GM18517 (cell line): ENCODE data around the gene PCCA.
"Not testable (repeated sequence)": the region's sequence is repeated elsewhere in the genome, so short reads cannot be mapped to it uniquely, and the experiment has no call there.

Experiments
- ATAC-seq: cut with Tn5 transposase; IDR thresholded peaks from one replicate; pipeline ENCODE4 v1.9.1; 2021; ENCODE audit warnings: mild to moderate bottlenecking, moderate library complexity; ENCODE audit not compliant: unreplicated experiment

PCCA gene

DNA sequence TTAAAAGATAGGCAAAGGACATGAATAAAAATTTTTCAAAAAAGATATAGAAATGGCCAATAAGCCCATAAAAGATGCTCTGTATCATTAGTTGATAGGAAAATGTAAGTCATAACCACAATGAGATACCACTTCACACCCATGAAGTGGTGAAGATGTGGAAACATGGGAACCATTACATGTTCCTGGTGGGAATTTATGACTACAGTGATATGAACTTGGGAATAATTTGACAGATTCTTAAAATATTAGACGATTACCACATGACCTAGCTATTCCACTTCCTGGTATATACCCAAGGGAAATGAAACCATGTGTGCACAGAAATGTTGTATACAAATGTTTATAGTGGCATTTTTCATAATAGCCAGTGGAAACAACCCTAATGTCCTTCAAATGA is 267.5 kb downstream of the PCCA start:
- no peak for ATAC-seq

GRCh38 chr13:100356889-100357288 is 268.0 kb downstream of the PCCA start:
- no peak for ATAC-seq

GRCh38 chr13:100357764-100358163 is 268.9 kb downstream of the PCCA start:
- no peak for ATAC-seq

DNA sequence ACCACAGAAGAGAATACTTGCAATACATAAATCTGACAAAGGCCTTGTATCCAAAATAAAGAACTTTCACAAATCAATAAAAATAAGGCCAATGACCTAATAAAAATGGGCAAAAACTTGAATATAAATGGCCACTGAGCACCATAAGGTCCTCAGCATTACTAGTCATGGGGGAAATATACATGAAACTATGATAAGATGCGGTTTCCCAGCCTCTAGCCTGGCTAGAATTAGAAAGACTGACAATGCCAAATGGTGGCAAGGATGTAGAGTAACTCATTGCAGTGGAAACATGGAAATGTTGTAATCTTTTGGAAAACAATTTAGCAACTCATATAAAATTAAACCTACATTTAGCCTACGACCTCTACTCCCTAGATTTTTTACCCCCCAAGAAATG is 272.6 kb downstream of the PCCA start:
- ATAC-seq, result no peak

GRCh38 chr13:100362371-100362770 is 273.5 kb downstream of the PCCA start:
- no peak for ATAC-seq

DNA sequence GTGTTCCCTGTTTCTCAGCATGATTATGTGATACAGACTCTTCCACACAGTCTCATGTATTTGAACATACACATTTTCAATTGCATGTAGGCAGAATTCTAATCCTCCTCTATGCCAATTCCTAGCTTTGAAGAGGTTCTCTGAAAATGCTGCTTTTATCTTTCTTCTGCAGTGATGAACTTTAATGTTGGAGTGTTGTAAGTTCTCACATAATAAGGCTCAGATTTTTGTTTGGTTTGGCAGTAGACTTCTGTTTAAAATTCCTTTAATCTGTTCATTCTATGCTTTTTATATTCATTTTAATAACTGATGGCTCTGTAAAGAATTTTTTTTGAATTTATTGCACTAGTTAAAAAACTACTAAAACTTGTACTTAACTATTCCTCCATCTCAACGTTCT is 273.9 kb downstream of the PCCA start:
- no peak for ATAC-seq

DNA sequence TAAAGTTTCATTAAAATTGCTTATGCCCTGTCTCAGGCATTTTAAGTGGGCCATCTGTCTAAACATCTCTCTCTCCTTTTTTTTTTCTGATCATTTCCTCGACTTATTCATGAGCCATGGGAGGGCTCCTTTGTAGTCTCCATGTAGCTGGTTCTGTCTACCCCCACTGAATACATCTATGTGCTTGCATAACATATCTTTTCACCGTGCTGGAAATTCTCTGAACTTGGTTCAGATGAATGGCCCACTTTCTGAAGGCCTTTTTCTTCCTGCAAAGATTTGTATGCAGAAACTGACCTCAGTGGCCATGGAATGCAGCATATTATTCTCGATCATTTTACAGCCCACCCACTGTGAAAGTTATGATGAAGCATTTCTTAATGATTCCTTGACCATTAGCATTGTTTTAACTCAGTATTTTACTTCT is 274.4 kb downstream of the PCCA start:
- ATAC-seq, result no peak

- ATAC-seq, result no peak
Measured at GRCh38 chr13:100363874-100364273, 275.0 kb downstream of the PCCA start.

DNA sequence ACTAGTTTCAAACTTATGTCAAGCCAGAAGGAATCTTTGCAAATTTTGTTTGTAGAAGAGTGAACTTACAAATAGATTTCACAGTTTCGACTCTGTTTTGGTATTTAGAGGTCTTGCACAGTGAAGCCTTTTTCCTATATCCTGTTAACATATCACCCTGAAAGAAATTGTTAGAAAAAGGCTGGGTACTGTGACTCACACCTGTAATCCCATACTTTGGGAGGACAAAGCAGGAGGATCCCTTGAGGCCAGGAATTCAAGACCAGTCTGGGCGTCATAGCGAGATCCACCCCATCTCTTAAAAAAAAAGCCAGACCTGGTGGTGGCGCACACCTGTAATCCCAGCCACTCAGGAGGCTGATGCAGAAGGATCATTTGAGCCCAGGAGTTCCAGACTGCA is 275.7 kb downstream of the PCCA start:
- ATAC-seq, result no peak

- no peak for ATAC-seq
Measured at GRCh38 chr13:100365680-100366079, 276.8 kb downstream of the PCCA start.

GRCh38 chr13:100378533-100378932 is 289.6 kb downstream of the PCCA start:
- ATAC-seq, result no peak

DNA sequence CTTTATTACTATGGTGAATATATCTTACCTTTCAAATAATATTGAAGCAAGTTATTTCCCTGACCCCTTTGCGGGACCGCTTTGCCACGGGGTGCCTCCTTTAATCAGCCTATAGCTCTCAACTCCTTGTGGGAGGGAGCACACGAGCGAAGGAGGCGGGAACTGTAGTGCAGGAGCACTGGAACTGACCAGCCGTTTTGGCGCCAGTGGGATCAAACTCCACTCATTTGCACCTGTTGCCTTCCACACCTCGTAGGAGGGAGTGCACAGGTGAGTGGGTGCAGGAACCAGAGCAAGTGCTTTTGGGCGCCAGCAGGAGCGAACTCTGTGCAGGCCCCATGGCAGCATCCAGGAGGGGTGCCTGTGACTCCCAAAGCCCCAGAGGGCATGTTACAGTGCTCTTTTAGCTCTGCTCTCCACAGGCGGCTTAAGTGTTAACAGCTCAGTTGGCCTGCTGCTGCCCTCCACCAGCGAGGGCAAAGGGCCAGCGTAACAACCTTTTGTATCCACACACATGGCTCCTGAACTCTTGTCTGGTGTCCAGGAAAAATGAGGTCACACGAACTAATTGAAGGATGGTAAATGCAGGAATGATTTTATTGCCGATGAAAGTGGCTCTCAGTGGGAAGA is 292.8 kb downstream of the PCCA start:
- ATAC-seq, result no peak

- no peak for ATAC-seq
Measured at GRCh38 chr13:100382785-100383184, 293.9 kb downstream of the PCCA start.

DNA sequence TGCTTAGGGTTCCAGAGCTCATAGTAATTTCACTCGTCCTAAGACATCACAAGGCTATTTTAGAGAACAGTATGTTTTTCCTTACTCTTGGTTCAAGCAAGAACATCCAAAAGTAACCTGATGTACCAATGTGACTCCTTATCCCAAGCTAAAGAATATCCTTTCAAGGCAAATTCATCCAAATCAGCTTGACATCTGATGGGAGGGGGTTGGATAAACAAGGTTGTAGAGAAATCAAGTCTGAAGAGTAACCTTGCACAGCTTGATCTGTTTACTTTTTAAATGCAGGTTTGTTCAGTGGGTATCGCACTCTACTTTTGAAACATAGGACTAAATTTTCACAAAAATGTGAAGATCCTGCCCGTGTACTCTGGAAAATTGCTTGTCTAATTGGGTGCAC is 298.5 kb downstream of the PCCA start:
- ATAC-seq, result no peak

GRCh38 chr13:100388150-100388549 is 299.3 kb downstream of the PCCA start:
- ATAC-seq, result not testable (repeated sequence)

DNA sequence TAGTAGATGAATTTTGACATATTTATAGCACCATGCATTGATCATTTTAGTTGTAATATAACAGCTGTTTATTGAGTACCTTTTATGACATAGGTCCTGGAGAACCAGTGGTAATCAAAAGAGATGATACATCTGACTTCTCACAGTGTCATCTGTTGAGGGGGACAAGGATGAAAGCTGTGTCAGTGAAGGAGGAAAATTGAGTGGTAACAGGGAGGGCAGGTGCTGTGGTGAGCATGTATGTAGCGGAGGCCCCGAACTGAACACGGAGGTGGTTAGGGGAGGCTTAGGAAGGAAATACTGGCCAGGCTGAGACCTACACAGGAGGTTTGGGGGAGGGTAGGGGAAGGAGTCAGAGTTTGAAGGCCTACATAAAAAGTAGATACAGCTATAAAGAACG is 300.0 kb downstream of the PCCA start:
- no peak for ATAC-seq

- ATAC-seq, result no peak
Measured at GRCh38 chr13:100389617-100390016, 300.7 kb downstream of the PCCA start.

DNA sequence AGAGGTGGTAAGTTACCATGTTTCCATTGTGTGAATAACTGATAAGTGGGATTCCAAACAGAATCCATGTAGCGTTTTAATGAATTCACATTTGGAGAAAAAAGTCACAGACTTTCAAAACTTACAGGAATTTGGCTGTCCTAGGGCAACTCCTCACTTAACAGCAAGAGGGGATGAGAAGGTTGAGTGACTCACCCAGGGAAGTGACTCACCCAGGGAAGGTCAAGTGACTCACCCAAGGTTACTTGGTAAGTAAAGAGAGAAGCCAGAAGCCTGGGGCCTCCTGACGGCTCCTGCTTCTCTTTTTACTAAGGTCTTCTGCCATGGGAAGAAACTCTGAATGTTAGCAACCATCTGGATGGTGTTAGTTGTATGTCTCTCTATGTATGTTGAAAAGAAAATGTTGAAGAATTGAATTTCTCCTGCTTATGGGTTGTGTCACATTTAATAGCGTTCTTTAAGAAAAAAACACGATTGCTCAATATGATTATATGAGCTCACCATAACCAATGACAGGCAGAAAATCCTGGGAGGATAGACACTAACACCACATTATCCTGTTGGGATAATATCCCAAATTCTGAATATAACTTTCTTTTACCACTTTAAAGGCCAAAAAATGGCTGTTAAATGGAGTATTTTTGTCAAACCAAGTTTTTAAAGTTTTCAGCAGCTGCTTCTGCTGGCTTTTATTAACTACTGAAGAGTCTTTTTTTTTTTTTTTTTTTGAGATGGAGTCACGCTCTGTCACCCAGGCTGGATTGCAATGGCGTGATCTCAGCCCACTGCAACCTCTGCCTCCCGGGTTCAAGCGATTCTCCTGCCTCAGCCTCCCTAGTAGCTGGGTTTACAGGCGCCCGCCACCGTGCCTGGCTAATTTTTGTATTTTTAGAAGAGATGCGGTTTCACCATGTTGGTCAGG is 304.1 kb downstream of the PCCA start:
- no peak for ATAC-seq

DNA sequence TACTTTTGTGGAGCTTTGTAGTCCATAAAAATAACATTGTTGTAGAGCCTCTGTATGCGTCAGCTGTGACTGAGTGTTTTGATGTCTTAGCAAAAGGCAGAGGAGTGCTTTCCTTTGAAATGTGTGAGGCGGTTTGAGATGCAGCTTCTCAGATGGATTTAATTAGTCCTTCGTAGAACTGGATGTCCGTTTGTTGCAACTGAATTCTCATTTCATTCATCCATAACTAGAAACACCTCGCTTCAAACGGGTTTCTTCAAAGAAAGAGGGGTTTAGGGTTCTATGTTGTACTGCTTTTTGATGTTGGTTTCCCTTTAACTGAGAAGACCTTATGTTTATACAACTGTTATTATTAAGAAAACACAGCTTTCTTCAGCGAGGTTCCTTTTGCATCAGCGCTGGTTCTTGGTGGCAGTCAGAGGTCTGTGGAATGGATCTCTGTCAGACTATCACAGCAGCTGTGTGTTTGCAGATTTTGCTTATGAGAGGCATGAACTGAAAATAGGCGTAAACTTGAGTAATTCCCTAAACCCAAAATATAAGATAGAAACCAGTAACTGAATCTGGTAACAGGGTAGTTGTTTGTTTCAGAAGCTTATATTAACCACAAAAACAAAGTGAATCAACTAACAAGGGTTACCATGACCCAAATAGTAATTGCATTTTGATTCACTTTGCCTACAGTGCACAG is 305.3 kb downstream of the PCCA start:
- peak; percentile 96 for ATAC-seq

DNA sequence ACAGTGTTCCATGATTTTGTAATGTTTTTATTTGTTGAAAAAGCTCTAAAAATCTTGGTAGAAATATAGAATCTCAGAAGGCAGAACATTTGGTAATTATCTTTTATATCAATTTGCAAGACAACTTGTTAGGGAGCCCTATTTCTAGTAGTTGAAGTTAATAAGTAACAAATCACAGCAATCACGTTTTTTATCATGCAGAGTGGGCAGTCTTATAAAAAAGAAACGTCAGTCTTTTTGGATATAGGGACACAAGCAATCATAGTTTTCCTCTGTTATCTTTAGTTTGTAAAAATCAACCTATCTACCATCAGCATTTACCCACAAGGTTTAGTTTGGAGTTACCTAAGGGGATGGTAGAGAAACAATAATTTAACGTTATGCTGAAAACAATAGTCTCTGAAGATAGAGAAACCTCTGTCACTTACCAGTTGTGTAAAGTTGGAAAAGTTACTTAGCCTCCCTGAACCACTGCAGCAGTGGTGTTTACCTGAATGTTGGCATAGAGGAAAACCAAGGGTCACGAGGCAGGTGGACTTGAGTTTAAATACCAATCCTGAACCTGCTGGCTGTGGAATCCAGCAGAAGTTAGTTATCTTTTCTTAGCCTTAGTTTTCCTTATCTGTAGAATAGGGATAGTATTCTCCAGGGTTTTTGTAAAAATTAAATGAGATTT is 306.9 kb downstream of the PCCA start:
- no peak for ATAC-seq

- ATAC-seq, result no peak
Measured at GRCh38 chr13:100396776-100397175, 307.9 kb downstream of the PCCA start.
